NT2/D1 (cell line): ENCODE data around the gene NLN.
"Not testable (repeated sequence)": the region's sequence is repeated elsewhere in the genome, so short reads cannot be mapped to it uniquely, and the experiment has no call there.

ENCODE experiments used
- DNase-seq: peaks from one replicate; pipeline ENCODE4 v3.0.0-alpha.2; 2011; ENCODE audit warnings: low read depth, low spot score
- H3K27me3 ChIP-seq: 2 replicates; pipeline ENCODE4 v1.6.0; 2011; ENCODE audit warnings: mild to moderate bottlenecking; ENCODE audit not compliant: insufficient read length, insufficient read depth
- H3K36me3 ChIP-seq: 2 replicates; pipeline ENCODE4 v1.6.1; 2011; ENCODE audit warnings: mild to moderate bottlenecking, low read length, mixed read lengths; ENCODE audit not compliant: insufficient read depth, insufficient read length
- H3K4me1 ChIP-seq: 2 replicates; pipeline ENCODE4 v1.5.1; 2011; ENCODE audit not compliant: insufficient read depth, insufficient read length
- H3K4me3 ChIP-seq: 2 replicates; pipeline ENCODE4 v1.5.1; 2011; ENCODE audit warnings: low read depth; ENCODE audit not compliant: insufficient read length
- H3K9ac ChIP-seq: 2 replicates; pipeline ENCODE4 v1.6.0; 2011; ENCODE audit warnings: low read depth; ENCODE audit not compliant: insufficient read length
- H3K9me3 ChIP-seq: 2 replicates; pipeline ENCODE4 v1.5.1; 2011; ENCODE audit warnings: mild to moderate bottlenecking, low read length; ENCODE audit not compliant: insufficient read depth
- SUZ12 ChIP-seq: IDR thresholded peaks from 2 replicates; pipeline ENCODE4 v1.6.1; 2011; ENCODE audit not compliant: insufficient read length, insufficient read depth; ENCODE audit errors: extremely low read depth
- YY1 ChIP-seq: IDR thresholded peaks from 2 replicates; pipeline ENCODE4 v1.6.1; 2011; ENCODE audit not compliant: insufficient read length, insufficient read depth
- ZNF274 ChIP-seq: IDR thresholded peaks from 2 replicates; pipeline ENCODE4 v1.6.1; 2011; ENCODE audit warnings: mild to moderate bottlenecking, low read depth, low read length

The NLN gene

GRCh38 chr5:65867542-65868195 is 145.7 kb downstream of the NLN start:
- Histone ChIP-seq H3K36me3 (no peaks in the 10 kb centered on the region), H3K9me3 (no peaks in the 10 kb centered on the region), H3K4me3 (no peak overlapping the region), H3K27me3 (no peaks in the 10 kb centered on the region), H3K4me1 (no peaks in the 10 kb centered on the region), H3K9ac (no peak overlapping the region)
- DNase-seq: no peak
- no peak for TF ChIP-seq SUZ12
- TF ChIP-seq YY1: no peak
- no peak for TF ChIP-seq ZNF274

GRCh38 chr5:65868509-65868908 is 146.5 kb downstream of the NLN start:
- Histone ChIP-seq H3K9me3 (no peaks in the 10 kb centered on the region), H3K36me3 (no peaks in the 10 kb centered on the region), H3K4me1 (no peaks in the 10 kb centered on the region), H3K9ac (no peak overlapping the region), H3K4me3 (no peak overlapping the region), H3K27me3 (no peaks in the 10 kb centered on the region)
- TF ChIP-seq SUZ12: no peak
- TF ChIP-seq ZNF274: no peak
- no peak for TF ChIP-seq YY1
- no peak for DNase-seq

GRCh38 chr5:65871182-65871581 is 149.2 kb downstream of the NLN start:
- H3K9ac ChIP-seq: no peak overlapping the region
- H3K4me3 ChIP-seq: no peak overlapping the region
- no peaks in the 10 kb centered on the region for H3K27me3 ChIP-seq
- no peak for DNase-seq
- no peaks in the 10 kb centered on the region for H3K4me1 ChIP-seq
- TF ChIP-seq YY1: no peak
- TF ChIP-seq ZNF274: no peak
- TF ChIP-seq SUZ12: no peak
- H3K9me3 ChIP-seq: no peaks in the 10 kb centered on the region
- H3K36me3 ChIP-seq: no peaks in the 10 kb centered on the region

- not testable (repeated sequence) for H3K4me3 ChIP-seq, H3K9me3 ChIP-seq, H3K27me3 ChIP-seq, DNase-seq, H3K36me3 ChIP-seq, H3K4me1 ChIP-seq, H3K9ac ChIP-seq
Measured at GRCh38 chr5:65871776-65872175, 149.8 kb downstream of the NLN start.

- no peaks in the 10 kb centered on the region for H3K36me3 ChIP-seq
- H3K9ac ChIP-seq: no peak overlapping the region
- no peak for DNase-seq
- TF ChIP-seq SUZ12 (no peak), ZNF274 (no peak), YY1 (no peak)
- H3K4me1 ChIP-seq: no peaks in the 10 kb centered on the region
- H3K27me3 ChIP-seq: no peaks in the 10 kb centered on the region
- no peak overlapping the region for H3K4me3 ChIP-seq
- peaks cover 7% of the 10 kb centered on the region; the same call in 1 of the 2 replicates for H3K9me3 ChIP-seq
Measured at GRCh38 chr5:65873181-65873750, 151.3 kb downstream of the NLN start.

- no peak overlapping the region for H3K9ac ChIP-seq
- H3K4me3 ChIP-seq: no peak overlapping the region
- H3K9me3 ChIP-seq: peaks cover 7% of the 10 kb centered on the region; the same call in 1 of the 2 replicates
- H3K4me1 ChIP-seq: no peaks in the 10 kb centered on the region
- H3K36me3 ChIP-seq: no peaks in the 10 kb centered on the region
- H3K27me3 ChIP-seq: no peaks in the 10 kb centered on the region
- DNase-seq: no peak
- TF ChIP-seq SUZ12 (no peak), ZNF274 (no peak), YY1 (no peak)
Measured at GRCh38 chr5:65874241-65874640, 152.2 kb downstream of the NLN start.

- H3K9me3 ChIP-seq: peaks cover 7% of the 10 kb centered on the region; the same call in 1 of the 2 replicates
- TF ChIP-seq SUZ12 (no peak), ZNF274 (no peak), YY1 (no peak)
- no peak overlapping the region for H3K9ac ChIP-seq
- H3K4me1 ChIP-seq: no peaks in the 10 kb centered on the region
- no peaks in the 10 kb centered on the region for H3K36me3 ChIP-seq
- no peak overlapping the region for H3K4me3 ChIP-seq
- H3K27me3 ChIP-seq: no peaks in the 10 kb centered on the region
- DNase-seq: no peak
Measured at GRCh38 chr5:65876496-65876895, 154.5 kb downstream of the NLN start.

- no peak for TF ChIP-seq YY1
- no peak for TF ChIP-seq SUZ12
- TF ChIP-seq ZNF274: no peak
- peaks cover 7% of the 10 kb centered on the region; the same call in 1 of the 2 replicates for H3K9me3 ChIP-seq
- H3K27me3 ChIP-seq: no peaks in the 10 kb centered on the region
- H3K9ac ChIP-seq: no peak overlapping the region
- no peak overlapping the region for H3K4me3 ChIP-seq
- no peaks in the 10 kb centered on the region for H3K36me3 ChIP-seq
- no peak for DNase-seq
- H3K4me1 ChIP-seq: no peaks in the 10 kb centered on the region
Measured at GRCh38 chr5:65876970-65877369, 155.0 kb downstream of the NLN start.
